Transverse colon (tissue), 4 donors: ENCODE measurements around the gene SLC7A6OS. TPM values are rescaled to one million over a fixed set of nuclear protein-coding genes. Genes with fewer than 3 reads are reported as not detected.

Experiments
- DNase-seq: peaks from one replicate; pipeline ENCODE4 v3.0.0-alpha.2; 2019
- H3K27ac ChIP-seq, 4 donors: fragments of 200-600 bp; sonication (generic); 2 replicates each; pipeline ENCODE4 v1.5.1; 2016 to 2018; ENCODE audit warnings: inconsistent platforms in 4 of 4
- H3K27me3 ChIP-seq: fragments of 200-600 bp; sonication (generic); 2 replicates; pipeline ENCODE4 v1.5.1; 2017; ENCODE audit warnings: inconsistent platforms
- H3K36me3 ChIP-seq, 4 donors: fragments of 200-600 bp; sonication (generic); 2 replicates each; pipeline ENCODE4 v1.5.1; 2017 to 2019; ENCODE audit warnings: inconsistent platforms in 4 of 4
- H3K4me1 ChIP-seq, 4 donors: fragments of 200-600 bp; sonication (generic); 2 replicates each; pipeline ENCODE4 v1.5.1; 2017 to 2020; ENCODE audit warnings: inconsistent platforms in 4 of 4
- H3K4me3 ChIP-seq, 4 donors: fragments of 200-600 bp; sonication (generic); 1 replicate in 1 of 4; 2 replicates in 3 of 4; pipeline versions ENCODE4 v1.5.1 to v1.6.1; 2017 to 2019; ENCODE audit warnings: inconsistent platforms in 4 of 4
- H3K9me3 ChIP-seq, 2 donors: fragments of 200-600 bp; sonication (generic); 2 replicates each; pipeline ENCODE4 v1.5.1; 2017 to 2019; ENCODE audit warnings: inconsistent platforms in 2 of 2
- EP300 ChIP-seq: sonication (generic); formaldehyde crosslinking; IDR thresholded peaks from one replicate; pipeline ENCODE4 v1.6.1; 2017; ENCODE audit warnings: antibody characterized with exemption, low read depth
- POLR2A ChIP-seq: fragments of 450-650 bp; IDR thresholded peaks from one replicate; pipeline ENCODE4 v1.6.1; 2016; ENCODE audit warnings: antibody characterized with exemption, mild to moderate bottlenecking, moderate library complexity
- POLR2AphosphoS5 ChIP-seq, 3 donors: sonication (generic); formaldehyde crosslinking; IDR thresholded peaks; one replicate each; pipeline ENCODE4 v1.6.1; 2016; ENCODE audit warnings: antibody characterized with exemption in 3 of 3
- WGBS, 2 donors: methylation state at CpG; one replicate each; pipeline ENCODE4 v1.1.5; 2018; ENCODE audit warnings: low coverage in 1 of 2; 5-methylcytosine and 5-hydroxymethylcytosine counted together
- in situ Hi-C, 4 donors: fragments of 200-750 bp; cut with MboI; loops; one replicate each; pipeline versions ENCODE4 v1.15.0 to v1.15.1; 2017; ENCODE audit warnings: low sequenced_read_pairs in 3 of 4, low pct_ligation_motif_present in 1 of 4, low pct_unique_long_range_greater_than_20kb in 1 of 4
- intact Hi-C: fragments of 100-400 bp; cut with DNase I; formaldehyde crosslinking; loops from one replicate; pipeline ENCODE4 v1.15.1; 2023; ENCODE audit warnings: low total_unique reads
- total RNA-seq, 4 donors: library from RNA; depleted of rRNA; stranded (reverse); fragments of >200 nt; gene quantifications; one replicate each; pipeline ENCODE4 v1.1.0, GENCODE V29; 2016
- TF ChIP-seq, protein P1 (sequence below), 5 experiments: fragments of 200-600 bp in 3 of 5; fragments of 450-650 bp in 2 of 5; sonication (generic) in 3 of 5; IDR thresholded peaks; 1 replicate in 2 of 5; 2 replicates in 3 of 5; pipeline ENCODE4 v1.5.1; 2016 to 2017; ENCODE audit warnings: antibody characterized with exemption in 5 of 5, inconsistent platforms in 3 of 5, mild to moderate bottlenecking in 2 of 5, moderate library complexity in 1 of 5

Gene SLC7A6OS
- total RNA-seq, 4 donors from 2014 or later: 7.8 to 49.0 (median 15.3) TPM

DNA sequence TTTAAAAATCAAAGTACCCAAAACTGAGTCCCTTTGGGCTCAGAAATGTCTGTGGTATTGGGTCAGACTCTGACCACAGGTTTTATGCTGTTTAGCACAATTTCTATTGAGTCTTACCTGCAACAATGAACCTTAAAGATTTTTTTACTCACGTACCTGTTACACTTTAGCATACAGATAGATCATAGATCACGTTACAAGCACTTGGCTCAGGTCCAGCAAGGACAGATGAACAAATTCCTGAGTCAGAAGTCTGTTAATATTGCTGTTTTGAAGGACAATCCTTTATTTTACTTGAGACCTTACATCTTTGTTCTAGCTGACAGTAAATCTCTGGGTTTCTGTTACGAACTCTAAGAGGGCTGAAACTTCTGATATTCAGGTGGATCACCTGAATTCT, 12.8 kb downstream of the SLC7A6OS start:
- Histone ChIP-seq H3K36me3 (peaks cover 0 to 60% (median 26%) of the 10 kb centered on the region in 4 donors), H3K27me3 (no peaks in the 10 kb centered on the region), H3K4me1 (peaks cover 0 to 7% (median 3%) of the 10 kb centered on the region in 4 donors), H3K9me3 (no peaks in the 10 kb centered on the region), H3K27ac (no peak overlapping the region), H3K4me3 (no peak overlapping the region)
- 40 to 67% methylated on average over 3 of the region's 3 CpGs for WGBS, 2 donors
- no peak for DNase-seq
- intact Hi-C loops (no loop called here), in situ Hi-C loops (no loop called here)
- TF ChIP-seq EP300: no peak
- no peak for TF ChIP-seq POLR2A
- no peak for TF ChIP-seq POLR2AphosphoS5 (IDR thresholded peaks at IDR 0.05)
- TF ChIP-seq, protein P1, sequence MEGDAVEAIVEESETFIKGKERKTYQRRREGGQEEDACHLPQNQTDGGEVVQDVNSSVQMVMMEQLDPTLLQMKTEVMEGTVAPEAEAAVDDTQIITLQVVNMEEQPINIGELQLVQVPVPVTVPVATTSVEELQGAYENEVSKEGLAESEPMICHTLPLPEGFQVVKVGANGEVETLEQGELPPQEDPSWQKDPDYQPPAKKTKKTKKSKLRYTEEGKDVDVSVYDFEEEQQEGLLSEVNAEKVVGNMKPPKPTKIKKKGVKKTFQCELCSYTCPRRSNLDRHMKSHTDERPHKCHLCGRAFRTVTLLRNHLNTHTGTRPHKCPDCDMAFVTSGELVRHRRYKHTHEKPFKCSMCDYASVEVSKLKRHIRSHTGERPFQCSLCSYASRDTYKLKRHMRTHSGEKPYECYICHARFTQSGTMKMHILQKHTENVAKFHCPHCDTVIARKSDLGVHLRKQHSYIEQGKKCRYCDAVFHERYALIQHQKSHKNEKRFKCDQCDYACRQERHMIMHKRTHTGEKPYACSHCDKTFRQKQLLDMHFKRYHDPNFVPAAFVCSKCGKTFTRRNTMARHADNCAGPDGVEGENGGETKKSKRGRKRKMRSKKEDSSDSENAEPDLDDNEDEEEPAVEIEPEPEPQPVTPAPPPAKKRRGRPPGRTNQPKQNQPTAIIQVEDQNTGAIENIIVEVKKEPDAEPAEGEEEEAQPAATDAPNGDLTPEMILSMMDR (IDR thresholded peaks at IDR 0.05): no peak

DNA sequence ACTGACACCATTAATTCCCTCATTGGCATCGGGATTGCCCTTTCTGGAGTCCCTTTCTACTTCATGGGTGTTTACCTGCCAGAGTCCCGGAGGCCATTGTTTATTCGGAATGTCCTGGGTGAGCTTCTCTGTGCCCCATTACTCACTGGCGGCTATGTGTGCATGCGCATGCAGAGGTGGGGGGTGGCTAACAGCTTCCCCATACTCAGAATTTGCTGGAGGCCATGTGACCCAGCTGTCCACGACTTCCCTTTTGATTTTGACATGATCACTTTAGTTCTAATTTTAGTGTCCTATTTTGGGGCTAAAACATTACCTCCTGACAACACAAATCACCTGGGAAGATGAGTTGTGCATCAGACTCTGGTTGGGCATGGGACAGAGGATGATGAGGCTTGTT, 14.1 kb downstream of the SLC7A6OS start:
- in situ Hi-C loops (no loop called here), intact Hi-C loops (no loop called here)
- WGBS, 2 donors: 78 to 84% methylated on average over 3 to 6 of the region's 6 CpGs

DNA sequence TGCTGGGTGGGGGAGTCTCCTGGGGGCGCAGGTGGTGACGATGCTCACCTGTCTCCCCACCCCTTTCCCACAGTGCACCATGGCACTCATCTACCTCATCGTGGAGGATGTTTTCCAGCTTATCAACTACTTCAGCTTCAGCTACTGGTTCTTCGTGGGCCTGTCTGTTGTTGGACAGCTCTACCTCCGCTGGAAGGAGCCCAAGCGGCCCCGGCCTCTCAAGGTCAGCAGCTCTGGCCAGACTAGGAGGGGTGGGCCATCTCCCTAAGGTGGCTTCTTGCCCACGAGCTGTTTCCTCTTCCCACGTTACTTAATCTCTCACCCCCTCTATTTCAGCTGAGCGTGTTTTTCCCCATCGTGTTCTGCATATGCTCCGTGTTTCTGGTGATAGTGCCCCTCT, 14.5 kb downstream of the SLC7A6OS start:
- peaks cover 0 to 53% (median 25%) of the 10 kb centered on the region in 4 donors for H3K36me3 ChIP-seq

More for the DNA sequence above, 14.1 kb downstream of the SLC7A6OS start:
- Histone ChIP-seq H3K27me3 (no peaks in the 10 kb centered on the region), H3K4me1 (peaks cover 0 to 7% (median 3%) of the 10 kb centered on the region in 4 donors), H3K4me3 (no peak overlapping the region), H3K9me3 (no peaks in the 10 kb centered on the region), H3K27ac (no peak overlapping the region), H3K36me3 (peaks cover 0 to 57% (median 26%) of the 10 kb centered on the region in 4 donors)
- DNase-seq: no peak
- TF ChIP-seq, protein P1 (IDR thresholded peaks at IDR 0.05): no peak
- TF ChIP-seq POLR2A (no peak), EP300 (no peak), POLR2AphosphoS5 (IDR thresholded peaks at IDR 0.05) (no peak)

DNA sequence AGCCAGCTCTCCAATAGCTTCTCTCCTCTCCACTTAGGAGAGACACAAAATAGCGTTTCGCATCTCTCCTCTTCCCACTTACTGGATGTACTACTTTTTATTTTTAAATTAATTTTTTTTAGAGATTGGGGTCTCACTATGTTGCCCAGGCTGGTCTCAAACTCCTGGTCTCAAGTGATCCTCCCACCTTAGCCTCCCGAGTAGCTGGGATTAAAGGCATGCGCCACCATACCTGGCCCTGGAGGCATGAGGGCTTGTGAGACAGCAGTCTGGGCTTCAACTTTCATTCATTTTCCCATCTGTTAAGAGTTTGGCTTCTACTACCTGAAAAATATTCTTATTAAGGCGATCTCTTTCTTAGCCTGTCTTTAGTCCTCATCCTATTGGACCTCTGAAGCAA, 18.3 kb downstream of the SLC7A6OS start:
- Histone ChIP-seq H3K4me1 (peaks cover 0 to 22% (median 3%) of the 10 kb centered on the region in 4 donors), H3K9me3 (no peaks in the 10 kb centered on the region), H3K27me3 (no peaks in the 10 kb centered on the region), H3K27ac (no peak overlapping the region), H3K4me3 (no peak overlapping the region), H3K36me3 (peaks cover 0 to 46% (median 21%) of the 10 kb centered on the region in 4 donors)
- intact Hi-C loops (no loop called here), in situ Hi-C loops (no loop called here)
- TF ChIP-seq, protein P1 (IDR thresholded peaks at IDR 0.05): no peak
- TF ChIP-seq POLR2A: no peak
- TF ChIP-seq EP300: no peak
- TF ChIP-seq POLR2AphosphoS5 (IDR thresholded peaks at IDR 0.05): no peak
- WGBS, 2 donors: 91 to 96% methylated on average over 5 of the region's 5 CpGs
- DNase-seq: no peak

More for the DNA sequence above, 14.5 kb downstream of the SLC7A6OS start:
- no peak for DNase-seq
- Histone ChIP-seq H3K27me3 (no peaks in the 10 kb centered on the region), H3K27ac (no peak overlapping the region), H3K4me1 (peaks cover 0 to 7% (median 3%) of the 10 kb centered on the region in 4 donors), H3K9me3 (no peaks in the 10 kb centered on the region), H3K4me3 (no peak overlapping the region)
- WGBS, 2 donors: 73 to 89% methylated on average over 4 to 12 of the region's 12 CpGs
- intact Hi-C loops: no loop called here
- in situ Hi-C loops: no loop called here
- TF ChIP-seq POLR2A: no peak
- TF ChIP-seq EP300: no peak
- TF ChIP-seq POLR2AphosphoS5 (IDR thresholded peaks at IDR 0.05): no peak
- TF ChIP-seq, protein P1 (IDR thresholded peaks at IDR 0.05): no peak
